NCI-H446 (cell line): ENCODE data around the gene SIL1.

Experiments
- DNase-seq, 2 experiments: peaks; one replicate each; lab custom pipeline; 2025; lab: John Stamatoyannopoulos, UW

SIL1 gene

GRCh38 chr5:138956801-138957200 is 241.4 kb downstream of the SIL1 start:
- no peak for DNase-seq

- DNase-seq: no peak
Measured at GRCh38 chr5:138955671-138956295, 242.4 kb downstream of the SIL1 start.

DNA sequence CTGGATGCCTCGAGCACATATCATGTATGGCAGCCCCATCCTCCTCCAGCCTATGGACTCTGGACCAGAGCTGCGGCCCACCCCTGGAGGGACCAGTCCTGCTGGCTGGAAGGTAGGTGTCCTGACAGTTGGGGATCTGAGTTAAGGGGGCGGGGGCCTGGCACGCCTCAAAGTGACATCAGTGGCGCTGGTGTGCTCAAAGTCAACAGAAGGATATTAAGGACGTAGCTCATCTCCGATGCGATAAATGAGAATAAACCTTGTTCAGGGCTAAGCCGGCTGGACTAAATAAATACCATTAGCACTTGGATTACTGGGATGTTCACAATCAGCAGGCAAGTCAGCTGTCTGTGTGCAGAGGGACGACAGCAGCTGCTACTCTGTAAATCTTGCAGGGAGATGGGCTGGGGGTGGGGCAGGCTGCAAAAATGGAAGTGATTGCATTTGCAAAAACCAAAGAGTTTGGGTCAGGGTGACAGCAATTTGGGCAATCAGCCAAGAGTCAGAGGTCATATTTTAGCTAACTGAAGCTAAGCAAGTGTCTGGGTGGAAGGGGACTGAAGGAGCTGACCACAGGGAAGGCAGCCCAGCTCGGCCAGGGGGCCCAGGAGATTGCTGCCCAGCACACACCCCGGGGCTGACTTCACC is 243.0 kb downstream of the SIL1 start:
- DNase-seq: peak; percentile 69 to 87

GRCh38 chr5:138954257-138955012 is 243.7 kb downstream of the SIL1 start:
- no peak for DNase-seq

DNA sequence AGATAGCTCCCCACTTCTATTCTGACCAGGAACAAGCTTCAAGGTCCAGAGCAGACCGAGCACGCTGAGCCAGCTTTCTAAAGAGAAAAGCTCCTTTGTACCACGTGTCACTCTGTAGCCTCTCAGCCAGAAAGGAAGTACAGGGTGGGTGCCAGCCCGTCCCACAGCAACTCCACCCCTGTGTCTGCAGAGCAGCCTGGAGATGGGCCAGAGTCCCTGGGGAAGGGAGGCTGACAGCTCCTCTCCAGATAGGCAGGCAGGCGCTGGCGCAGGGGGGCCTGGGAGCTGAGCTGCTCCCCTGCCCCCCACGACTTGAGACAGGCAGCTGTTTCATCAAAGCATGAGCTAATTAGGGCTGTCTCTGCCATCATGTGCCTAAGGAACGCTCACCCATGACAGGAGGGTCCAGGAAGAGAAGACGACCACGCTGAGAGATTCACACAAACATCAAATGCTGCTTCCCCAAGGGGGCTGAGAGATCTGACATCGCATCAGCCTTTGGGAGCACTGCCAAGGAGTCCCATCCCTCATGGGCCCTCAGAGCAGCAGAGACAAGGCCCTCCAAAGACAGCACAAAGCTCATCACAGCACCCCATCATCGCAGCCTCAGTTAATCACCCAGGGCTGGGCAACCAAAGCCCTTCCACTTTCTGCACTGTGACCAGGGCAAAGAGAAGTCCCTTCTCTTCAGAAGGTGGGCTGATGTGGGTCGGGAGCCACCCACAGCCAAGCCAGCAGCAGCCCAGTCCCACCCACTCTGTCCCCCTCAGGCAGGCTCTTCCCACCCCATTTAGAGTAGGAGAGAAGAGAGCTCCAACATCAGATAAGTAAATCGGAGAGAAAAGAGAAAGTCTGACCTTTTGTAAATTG is 244.5 kb downstream of the SIL1 start:
- DNase-seq: peak; percentile 81 to 96

GRCh38 chr5:138952962-138953361 is 245.2 kb downstream of the SIL1 start:
- peak in 1 of 2 experiments; percentile 45 for DNase-seq

DNA sequence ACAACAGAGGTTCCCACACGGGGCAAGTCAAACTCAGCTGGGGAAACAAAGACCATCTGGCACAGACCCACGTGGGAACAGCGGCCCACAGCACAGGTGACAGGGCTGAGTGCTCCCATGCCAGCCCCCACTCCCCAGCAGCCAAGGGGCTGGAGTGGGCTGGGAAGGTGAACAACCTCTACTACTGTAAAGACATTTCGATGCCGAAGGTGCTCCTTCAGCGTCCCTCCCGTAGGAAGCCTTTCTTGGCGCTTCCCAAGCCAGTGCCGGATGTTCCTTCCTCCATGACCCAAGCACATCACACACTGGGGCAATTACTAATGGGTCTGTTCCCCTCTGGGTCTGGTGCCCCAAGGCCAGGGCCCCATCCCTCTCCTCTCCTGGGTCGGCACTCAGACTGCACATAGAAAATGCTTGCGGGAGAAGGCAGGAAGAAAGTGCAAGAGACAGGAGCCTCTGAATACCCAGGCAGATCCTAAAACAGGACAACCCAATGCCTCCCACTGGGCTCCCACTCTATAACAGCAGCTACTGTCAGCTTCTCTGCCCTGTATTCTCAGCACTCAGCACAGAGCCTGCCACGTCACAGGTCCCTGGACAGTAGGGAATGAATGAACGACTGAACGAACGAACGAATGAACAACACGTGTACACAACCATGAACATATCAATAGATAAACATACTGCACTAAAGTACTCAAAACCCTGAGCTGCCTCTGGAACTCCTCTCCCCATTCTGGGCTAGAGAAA is 246.0 kb downstream of the SIL1 start:
- no peak for DNase-seq

GRCh38 chr5:138951091-138951985 is 246.8 kb downstream of the SIL1 start:
- no peak for DNase-seq

GRCh38 chr5:138950421-138951031 is 247.6 kb downstream of the SIL1 start:
- peak in 1 of 2 experiments; percentile 41 for DNase-seq

GRCh38 chr5:138949988-138950387 is 248.2 kb downstream of the SIL1 start:
- no peak for DNase-seq

DNA sequence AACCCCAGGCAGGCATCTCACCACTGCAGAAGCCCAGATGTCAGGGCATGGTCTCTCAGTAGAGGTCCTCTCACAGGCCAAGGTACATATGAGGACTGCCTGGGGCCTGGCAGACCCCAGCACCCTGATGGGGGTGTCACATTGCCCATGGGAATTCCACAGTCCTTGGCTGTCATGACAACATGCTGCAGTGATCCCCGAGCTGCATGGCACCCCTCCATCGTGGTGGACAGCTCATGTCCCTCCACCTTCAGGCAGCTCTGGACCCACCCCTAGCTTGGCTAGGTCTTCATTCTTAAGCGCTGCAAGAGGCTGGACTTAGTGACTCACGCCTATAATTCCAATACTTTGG is 249.0 kb downstream of the SIL1 start:
- no peak for DNase-seq

DNA sequence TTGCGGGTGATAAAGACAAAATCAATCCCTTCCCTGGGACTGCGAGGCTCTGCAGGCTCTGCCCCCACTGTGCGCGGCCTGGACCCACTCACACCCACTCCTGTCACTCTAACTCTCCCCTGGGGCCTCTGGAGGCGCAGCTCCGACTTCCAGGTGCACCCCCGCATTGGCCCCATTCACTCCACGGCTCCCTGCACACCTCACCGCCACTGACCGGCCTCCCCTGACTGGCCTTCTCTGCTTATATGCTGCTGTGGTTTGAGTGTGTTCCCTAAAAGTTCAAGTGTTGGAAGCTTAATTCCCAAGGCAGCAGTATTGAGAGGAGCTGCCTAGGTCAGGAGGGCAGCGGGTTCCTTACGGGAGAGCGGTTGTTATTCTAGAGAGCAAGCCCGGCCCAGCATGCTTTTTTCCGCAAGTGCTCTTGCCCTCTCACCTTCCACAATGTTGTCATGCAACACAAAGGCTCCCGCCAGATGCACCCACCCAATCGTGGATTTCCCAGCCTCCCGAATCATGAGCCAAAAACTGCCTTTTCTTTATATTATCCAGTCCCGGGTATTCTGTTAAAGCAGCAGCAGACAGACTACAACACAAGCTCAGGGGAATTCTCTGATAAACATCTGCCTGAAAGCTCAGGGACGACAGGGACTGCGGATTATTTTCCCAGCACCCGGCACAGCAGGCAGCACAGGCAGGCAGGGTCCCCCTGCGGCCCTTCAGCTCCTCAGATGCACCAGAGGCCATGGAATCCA is 249.5 kb downstream of the SIL1 start:
- no peak for DNase-seq

DNA sequence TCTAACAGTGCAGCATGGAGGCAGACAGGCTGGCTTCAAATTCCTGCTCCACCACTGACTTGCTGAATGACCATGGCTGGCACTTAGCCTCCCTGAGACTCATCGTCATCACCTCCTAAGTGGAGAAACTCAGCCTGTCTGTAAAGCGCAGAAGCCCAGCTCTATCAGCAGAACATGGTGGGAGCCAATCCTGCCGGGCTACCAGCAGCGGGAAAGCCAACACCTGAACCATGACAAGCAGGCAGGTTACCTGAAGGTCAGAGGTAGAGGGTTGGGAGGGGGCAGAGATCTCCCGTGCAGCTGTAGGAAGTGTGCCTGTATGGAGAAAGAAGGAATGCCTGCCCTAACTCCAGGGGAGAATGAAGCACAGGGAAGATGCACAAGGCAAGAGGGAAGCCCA is 250.4 kb downstream of the SIL1 start:
- no peak for DNase-seq

DNA sequence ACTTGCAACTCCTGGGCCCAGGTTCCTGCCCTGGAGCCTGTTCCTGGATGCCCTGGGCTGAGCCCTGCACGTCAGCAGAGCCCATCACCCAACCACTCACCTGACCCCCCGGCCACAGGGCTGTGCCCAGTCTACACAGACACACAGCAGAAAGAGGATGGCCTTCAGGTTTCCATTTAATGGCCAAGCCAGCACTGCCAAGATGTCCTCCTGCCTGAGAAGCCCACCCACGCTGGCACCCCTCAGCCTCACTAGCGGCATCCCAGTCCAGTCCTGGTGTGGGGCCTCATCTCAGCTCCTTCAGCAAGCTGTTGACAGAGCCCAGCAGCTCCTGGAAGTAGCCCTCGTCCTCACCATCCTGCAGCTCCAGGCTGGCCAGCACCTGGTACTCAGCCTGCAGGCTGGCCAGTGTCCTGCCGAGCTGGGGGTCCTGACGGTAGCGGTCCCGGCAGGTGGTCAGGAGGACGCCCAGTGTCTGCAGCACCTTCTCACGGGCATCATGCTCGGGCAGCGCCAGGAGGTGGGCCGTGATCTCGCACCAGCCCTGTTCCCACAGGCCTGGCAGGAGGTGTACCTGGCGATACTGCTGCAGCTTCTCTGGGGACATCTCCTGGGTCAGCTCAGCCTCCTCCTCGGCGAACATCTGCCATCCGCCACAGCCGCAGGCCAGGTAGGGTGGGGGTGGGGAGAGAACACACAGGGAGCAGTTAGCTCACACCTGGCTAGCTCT is 251.2 kb downstream of the SIL1 start:
- no peak for DNase-seq

DNA sequence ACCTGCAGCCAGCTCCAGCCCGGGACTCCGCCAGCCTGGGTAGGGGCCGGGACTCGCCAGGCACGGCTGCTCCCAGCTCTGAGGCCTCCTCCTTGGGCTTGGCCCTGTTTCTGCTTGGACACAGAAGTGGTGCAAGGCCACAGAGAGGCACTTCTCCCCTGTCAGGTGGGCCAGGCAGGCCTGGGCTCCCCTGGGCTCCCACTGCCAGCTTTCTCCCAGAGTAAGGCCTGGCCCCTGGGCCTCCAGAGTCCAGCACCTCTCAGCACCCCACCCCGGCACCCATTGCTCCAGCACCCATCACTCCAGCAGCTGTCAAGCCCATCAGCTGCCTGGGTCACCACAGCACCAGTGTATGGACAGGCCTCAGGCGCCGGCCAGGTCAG is 251.9 kb downstream of the SIL1 start:
- DNase-seq: no peak

- peak in 1 of 2 experiments; percentile 44 for DNase-seq
Measured at GRCh38 chr5:138945421-138946240, 252.5 kb downstream of the SIL1 start.

- DNase-seq: no peak
Measured at GRCh38 chr5:138944527-138945322, 253.4 kb downstream of the SIL1 start.
